PFSK-1 (cell line): Measurements from ENCODE around the gene PSMG1. TPM values are rescaled to one million over a fixed set of nuclear protein-coding genes. Genes with fewer than 3 reads are reported as not detected.

Source experiments
- FOXP2 ChIP-seq: optimal IDR thresholded peaks from 2 replicates; pipeline ENCODE3; 2011; ENCODE audit warnings: borderline replicate concordance, control low read depth, inconsistent platforms; ENCODE audit not compliant: insufficient read depth; ENCODE audit errors: extremely low read length, extremely low read depth
- POLR2AphosphoS5 ChIP-seq: IDR thresholded peaks from 2 replicates; pipeline ENCODE4 v1.6.1; 2012; ENCODE audit warnings: low read depth, mild to moderate bottlenecking, control low read depth, low read length, moderate library complexity
- REST ChIP-seq, 2 experiments: IDR thresholded peaks; 2 replicates each; pipeline versions ENCODE4 v1.6.1 to v1.8.0; 2011 to 2012; ENCODE audit warnings: low read depth in 2 of 2, low read length in 2 of 2, control low read depth in 1 of 2, inconsistent platforms in 1 of 2, mild to moderate bottlenecking in 1 of 2, moderate library complexity in 1 of 2; ENCODE audit not compliant: insufficient read depth in 1 of 2
- SIN3A ChIP-seq: IDR thresholded peaks from 2 replicates; pipeline ENCODE4 v1.6.1; 2012; ENCODE audit warnings: mild to moderate bottlenecking, low read length, moderate library complexity, borderline replicate concordance; ENCODE audit not compliant: insufficient read depth
- TAF1 ChIP-seq: IDR thresholded peaks from 2 replicates; pipeline ENCODE4 v1.6.1; 2012; ENCODE audit warnings: low read length, control low read depth, borderline replicate concordance; ENCODE audit not compliant: insufficient read depth
- polyA plus RNA-seq: library from polyadenylated mRNA; unstranded; fragments of >200 nt; gene quantifications from one replicate; pipeline ENCODE4 v1.2.1, GENCODE V29; 2012; ENCODE audit warnings: low read depth, missing spikeins; ENCODE audit not compliant: insufficient read length

The PSMG1 gene
- 151 TPM for polyA plus RNA-seq

- TF ChIP-seq POLR2AphosphoS5, result peak; percentile 70; the same call in 1 of the 2 replicates
- TF ChIP-seq FOXP2, result peak; percentile 99
- peak; percentile 73; the same call in 1 of the 2 replicates for TF ChIP-seq TAF1
- TF ChIP-seq REST (IDR thresholded peaks at IDR 0.05; ENCODE audit: insufficient read depth in 1 of 2, low read depth in 2 of 2, low read length in 2 of 2), result 0 out of 4 replicates have a peak, but pooled peaks of 1 of the 2 experiments have one; percentile 27
- peak; percentile 9; the same call in 1 of the 2 replicates for TF ChIP-seq SIN3A
These were observed at the start of gene PSMG1 for GRCh38 chr21:39183272-39184049. Gene PSMG1 (minus strand): TSS chr21:39183451. CDS start chr21:39183385, 66 bp downstream.

- TF ChIP-seq FOXP2, result no peak
- TF ChIP-seq SIN3A, result no peak
- TF ChIP-seq TAF1, result no peak
- no peak for TF ChIP-seq POLR2AphosphoS5
- TF ChIP-seq REST (IDR thresholded peaks at IDR 0.05; ENCODE audit: insufficient read depth in 1 of 2, low read depth in 2 of 2, low read length in 2 of 2), result no peak
These were observed 49.6 kb upstream of the PSMG1 start for GRCh38 chr21:39232861-39233291.

GRCh38 chr21:39224930-39225329 lies 41.7 kb upstream of the PSMG1 start:
- TF ChIP-seq TAF1 (no peak), REST (IDR thresholded peaks at IDR 0.05; ENCODE audit: insufficient read depth in 1 of 2, low read depth in 2 of 2, low read length in 2 of 2) (no peak), FOXP2 (no peak), POLR2AphosphoS5 (no peak), SIN3A (no peak)

- TF ChIP-seq SIN3A, result no peak
- TF ChIP-seq FOXP2, result no peak
- no peak for TF ChIP-seq POLR2AphosphoS5
- no peak for TF ChIP-seq TAF1
- TF ChIP-seq REST (IDR thresholded peaks at IDR 0.05; ENCODE audit: insufficient read depth in 1 of 2, low read depth in 2 of 2, low read length in 2 of 2), result no peak
These were observed 38.8 kb upstream of the PSMG1 start for GRCh38 chr21:39221997-39222486.
